ENCODE results near the gene CEP112.
A peak's percentile ranks its signal among the peaks of the same experiment; 100 is the strongest.

Gene CEP112

DNA sequence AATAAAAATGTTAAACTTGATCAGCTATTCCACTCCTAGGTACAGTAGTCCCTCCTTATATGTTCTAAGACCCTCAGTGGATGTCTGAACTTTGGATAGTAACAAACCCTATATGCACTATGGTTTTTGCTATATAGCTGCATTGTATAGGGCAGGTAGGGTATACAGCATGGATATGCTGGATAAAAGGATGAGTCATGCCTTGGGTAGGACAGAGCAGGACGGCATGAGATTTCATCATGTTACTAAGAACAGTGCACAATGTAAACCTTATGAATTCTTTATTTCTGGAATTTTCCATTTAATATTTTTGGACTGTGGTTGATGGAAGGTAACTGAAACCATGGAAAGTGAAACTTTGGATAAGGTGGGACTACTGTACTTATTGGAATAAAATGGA, 235.1 kb downstream of the CEP112 start:
- no peak overlapping the region for H3K27ac ChIP-seq
- TF ChIP-seq, protein P1, sequence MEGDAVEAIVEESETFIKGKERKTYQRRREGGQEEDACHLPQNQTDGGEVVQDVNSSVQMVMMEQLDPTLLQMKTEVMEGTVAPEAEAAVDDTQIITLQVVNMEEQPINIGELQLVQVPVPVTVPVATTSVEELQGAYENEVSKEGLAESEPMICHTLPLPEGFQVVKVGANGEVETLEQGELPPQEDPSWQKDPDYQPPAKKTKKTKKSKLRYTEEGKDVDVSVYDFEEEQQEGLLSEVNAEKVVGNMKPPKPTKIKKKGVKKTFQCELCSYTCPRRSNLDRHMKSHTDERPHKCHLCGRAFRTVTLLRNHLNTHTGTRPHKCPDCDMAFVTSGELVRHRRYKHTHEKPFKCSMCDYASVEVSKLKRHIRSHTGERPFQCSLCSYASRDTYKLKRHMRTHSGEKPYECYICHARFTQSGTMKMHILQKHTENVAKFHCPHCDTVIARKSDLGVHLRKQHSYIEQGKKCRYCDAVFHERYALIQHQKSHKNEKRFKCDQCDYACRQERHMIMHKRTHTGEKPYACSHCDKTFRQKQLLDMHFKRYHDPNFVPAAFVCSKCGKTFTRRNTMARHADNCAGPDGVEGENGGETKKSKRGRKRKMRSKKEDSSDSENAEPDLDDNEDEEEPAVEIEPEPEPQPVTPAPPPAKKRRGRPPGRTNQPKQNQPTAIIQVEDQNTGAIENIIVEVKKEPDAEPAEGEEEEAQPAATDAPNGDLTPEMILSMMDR (conservative IDR thresholded peaks at IDR 0.05) = no peak
- no peak for TF ChIP-seq ZFX (IDR thresholded peaks at IDR 0.05)

DNA sequence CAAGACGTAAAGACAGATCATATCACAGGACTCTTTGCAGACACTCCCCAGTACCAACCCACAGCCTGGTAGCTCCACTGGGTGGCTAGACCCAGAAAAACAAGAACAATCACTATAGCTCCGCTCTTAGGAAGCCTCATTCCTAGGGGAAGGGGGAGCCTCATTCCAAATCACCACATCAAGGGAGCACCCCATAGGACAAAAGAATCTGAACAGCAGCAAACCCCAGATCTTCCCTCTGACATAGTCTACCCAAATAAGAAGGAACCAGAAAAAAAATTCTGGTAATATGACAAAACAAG, 237.8 kb downstream of the CEP112 start:
- no peak overlapping the region for H3K27ac ChIP-seq
- TF ChIP-seq, protein P1 (conservative IDR thresholded peaks at IDR 0.05) = no peak
- TF ChIP-seq ZFX (IDR thresholded peaks at IDR 0.05) = no peak

DNA sequence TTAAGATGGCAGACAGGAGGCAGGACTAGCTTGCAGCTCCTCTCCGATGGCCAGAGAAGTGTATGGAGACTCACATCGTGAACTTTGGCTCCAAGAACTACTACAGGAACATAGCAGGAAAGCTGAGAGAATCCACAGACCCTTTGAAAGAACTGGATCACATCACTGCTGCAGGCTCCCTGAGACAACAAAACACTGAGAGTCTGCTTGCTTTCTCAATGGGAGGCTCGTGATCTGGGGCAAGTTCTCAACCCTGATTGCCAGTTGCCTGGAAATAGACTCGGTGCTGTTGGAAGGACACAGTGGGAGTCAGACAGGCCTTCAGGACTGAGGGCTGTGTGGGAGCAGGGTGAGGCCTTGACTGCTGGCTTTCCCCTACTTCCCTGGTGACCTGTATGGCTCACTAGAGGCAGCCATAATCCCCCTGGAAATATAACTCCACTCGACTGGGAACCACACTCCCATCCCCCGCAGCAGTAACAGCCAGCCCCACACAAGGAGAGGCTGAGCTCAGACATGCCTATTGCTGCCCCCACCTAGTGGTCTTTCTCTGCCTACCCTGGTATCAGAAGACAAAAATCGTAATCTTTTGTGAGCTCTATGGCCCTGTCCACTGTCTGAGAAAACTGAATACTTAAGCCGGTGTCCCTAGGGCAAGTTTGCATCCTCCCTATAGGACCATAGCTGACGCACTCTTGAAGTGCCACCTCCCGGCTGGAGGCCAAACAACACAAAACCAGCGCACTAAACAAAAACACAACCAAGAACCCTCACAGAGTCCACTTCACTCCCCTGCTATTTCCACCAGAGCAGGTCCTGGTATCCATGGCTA, 238.4 kb downstream of the CEP112 start:
- TF ChIP-seq, protein P1 (conservative IDR thresholded peaks at IDR 0.05) = no peak
- TF ChIP-seq ZFX (IDR thresholded peaks at IDR 0.05) = no peak
- no peak overlapping the region for H3K27ac ChIP-seq

DNA sequence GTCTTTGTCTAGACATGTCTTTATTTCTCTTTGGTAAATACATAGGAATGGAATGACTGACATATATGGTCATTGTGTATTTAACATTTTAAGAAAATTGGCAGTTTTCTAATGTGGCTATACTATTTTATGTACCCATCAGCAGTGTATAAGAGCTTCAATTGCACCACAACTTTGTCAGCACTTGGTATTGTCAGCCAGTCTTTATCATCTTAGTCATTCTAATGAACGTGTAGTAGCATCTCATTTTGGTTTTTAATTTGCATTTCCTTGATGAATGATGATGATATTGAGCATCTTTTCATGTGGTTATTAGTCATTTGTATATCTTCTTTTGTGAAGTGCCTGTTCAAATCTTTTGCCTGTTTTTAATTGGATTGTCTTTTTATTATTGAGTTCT, 239.3 kb downstream of the CEP112 start:
- no peak for TF ChIP-seq ZFX (IDR thresholded peaks at IDR 0.05)
- TF ChIP-seq, protein P1 (conservative IDR thresholded peaks at IDR 0.05) = no peak
- H3K27ac ChIP-seq = no peak overlapping the region

DNA sequence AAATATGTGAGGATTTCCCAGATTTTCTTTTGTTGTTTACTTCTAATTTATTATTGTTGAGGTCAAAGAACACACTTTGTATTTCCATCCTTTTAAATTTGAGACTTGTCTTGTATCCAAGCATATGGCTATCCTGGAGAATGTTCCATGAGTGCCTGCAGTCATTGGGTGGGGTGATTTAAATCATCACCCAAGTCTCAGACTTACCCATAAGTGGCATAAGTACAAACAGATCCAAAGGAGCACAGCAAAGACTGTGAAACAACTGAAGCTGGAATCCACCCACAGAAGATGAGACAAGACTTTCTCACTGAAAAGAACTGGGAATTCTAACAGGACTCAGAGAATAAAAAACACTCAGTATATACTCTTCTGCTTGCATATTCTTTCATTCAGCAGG, 239.9 kb downstream of the CEP112 start:
- TF ChIP-seq ZFX (IDR thresholded peaks at IDR 0.05) = no peak
- TF ChIP-seq, protein P1 (conservative IDR thresholded peaks at IDR 0.05) = no peak
- no peak overlapping the region for H3K27ac ChIP-seq

DNA sequence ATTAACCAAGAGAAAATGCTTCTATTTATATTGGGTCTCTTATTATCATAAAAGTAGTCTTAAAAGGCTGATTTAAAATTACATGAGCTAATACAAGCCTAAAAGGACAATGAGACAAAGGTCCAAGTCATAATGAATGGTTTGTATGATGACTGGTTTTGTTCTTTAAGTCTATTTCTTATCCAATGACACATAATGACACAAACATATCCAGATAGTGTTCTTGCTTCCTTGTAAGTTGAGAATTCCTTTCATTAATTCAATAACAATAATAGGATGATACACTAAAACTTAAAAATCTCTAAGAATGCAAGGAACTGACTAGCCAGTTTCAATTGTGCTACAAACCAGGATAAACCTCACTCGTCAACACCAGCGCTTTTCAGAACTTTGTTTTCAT, 244.1 kb downstream of the CEP112 start:
- no peak for TF ChIP-seq ZFX (IDR thresholded peaks at IDR 0.05)
- H3K27ac ChIP-seq = no peak overlapping the region

DNA sequence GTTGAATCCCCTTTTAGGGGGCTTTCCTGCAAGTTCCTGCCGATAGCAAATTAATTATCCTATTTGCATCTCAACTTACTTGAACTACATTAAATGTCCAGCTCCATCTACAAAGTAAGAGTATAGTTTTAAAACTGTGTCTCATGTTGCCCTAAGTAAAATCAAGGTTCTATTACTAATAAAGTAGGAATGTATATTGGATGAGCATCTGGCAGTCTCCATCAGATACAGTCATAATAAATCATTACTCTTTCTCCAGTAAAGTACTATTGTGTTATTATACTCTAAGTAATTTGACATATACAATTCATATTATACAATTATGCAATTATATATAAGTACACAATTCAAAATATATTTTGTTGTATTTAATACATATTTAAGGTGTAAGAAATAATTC, 249.3 kb downstream of the CEP112 start:
- TF ChIP-seq, protein P1 (conservative IDR thresholded peaks at IDR 0.05) = no peak
- TF ChIP-seq ZFX (IDR thresholded peaks at IDR 0.05) = no peak
- no peak overlapping the region for H3K27ac ChIP-seq

DNA sequence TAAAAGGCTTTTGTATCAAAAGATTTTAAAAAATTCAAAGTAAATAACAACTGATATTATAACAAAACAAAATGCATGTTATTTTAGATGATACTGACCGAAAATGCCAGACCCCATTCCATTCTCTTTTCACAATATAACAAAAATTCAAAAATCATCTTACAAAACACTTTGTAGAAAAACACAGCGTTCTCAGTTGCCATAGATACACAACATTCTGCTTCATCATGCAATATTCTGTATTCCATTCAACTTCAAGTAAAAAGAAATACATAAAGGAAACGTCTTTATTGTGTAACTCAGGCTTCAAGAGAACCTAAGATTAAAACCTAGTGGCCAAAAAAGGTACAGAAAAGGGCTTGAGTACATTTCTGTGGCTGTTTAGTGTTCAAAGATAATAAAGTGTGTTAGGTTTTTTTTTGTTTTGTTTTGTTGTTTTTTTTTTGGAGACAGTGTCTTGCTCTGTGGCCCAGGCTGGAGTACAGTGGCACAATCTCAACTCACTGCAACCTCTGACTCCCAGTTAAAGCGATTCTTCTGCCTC, 250.5 kb downstream of the CEP112 start:
- TF ChIP-seq, protein P1 (conservative IDR thresholded peaks at IDR 0.05) = peak; percentile 24
- TF ChIP-seq ZFX (IDR thresholded peaks at IDR 0.05) = no peak
- H3K27ac ChIP-seq = no peak overlapping the region

All from C4-2B (cell line).